ENCODE data around the gene ZC2HC1C.
"Not testable (repeated sequence)": the region's sequence is repeated elsewhere in the genome, so short reads cannot be mapped to it uniquely, and the experiment has no call there.

The ZC2HC1C gene

GRCh38 chr14:75060420-75060819 lies 9.0 kb upstream of the ZC2HC1C start:
- FAIRE-seq, result no peak

GRCh38 chr14:75063013-75063412 lies 6.4 kb upstream of the ZC2HC1C start:
- no peak for FAIRE-seq

GRCh38 chr14:75063491-75064204 lies 5.8 kb upstream of the ZC2HC1C start, which contains the start of gene ACYP1:
TSS of gene ACYP1 (minus strand) at chr14:75064024. CDS start at chr14:75063553, 471 bp downstream.
- no peak for FAIRE-seq

- FAIRE-seq, result no peak
Measured at GRCh38 chr14:75064205-75064567, 5.3 kb upstream of the ZC2HC1C start.

GRCh38 chr14:75066691-75067090 lies 2.8 kb upstream of the ZC2HC1C start:
- FAIRE-seq, result no peak

GRCh38 chr14:75067212-75067611 lies 2.2 kb upstream of the ZC2HC1C start:
- no peak for FAIRE-seq

GRCh38 chr14:75067765-75068164 lies 1.7 kb upstream of the ZC2HC1C start:
- FAIRE-seq, result not testable (repeated sequence)

- no peak for FAIRE-seq
Measured at GRCh38 chr14:75068294-75069120, 934 bp upstream of the ZC2HC1C start.

- no peak for FAIRE-seq
Measured at GRCh38 chr14:75069811-75070145, 337 bp downstream of the ZC2HC1C start.

- FAIRE-seq, result no peak
Measured at GRCh38 chr14:75070383-75070782, 942 bp downstream of the ZC2HC1C start.

- FAIRE-seq, result no peak
Measured at GRCh38 chr14:75077794-75078193, 8.4 kb downstream of the ZC2HC1C start.

GRCh38 chr14:75079521-75079920 lies 10.1 kb downstream of the ZC2HC1C start:
- no peak for FAIRE-seq

- no peak for FAIRE-seq
Measured at GRCh38 chr14:75081660-75082229, 12.3 kb downstream of the ZC2HC1C start.

GRCh38 chr14:75083271-75083670 lies 13.8 kb downstream of the ZC2HC1C start:
- FAIRE-seq, result no peak

- FAIRE-seq, result no peak
Measured at GRCh38 chr14:75084513-75084912, 15.1 kb downstream of the ZC2HC1C start.

GRCh38 chr14:75088153-75088552 lies 18.7 kb downstream of the ZC2HC1C start:
- no peak for FAIRE-seq

- FAIRE-seq, result peak; percentile 75
Measured at GRCh38 chr14:75088566-75089373, 19.3 kb downstream of the ZC2HC1C start.

- FAIRE-seq, result no peak
Measured at GRCh38 chr14:75090353-75090752, 20.9 kb downstream of the ZC2HC1C start.

GRCh38 chr14:75091251-75091650 lies 21.8 kb downstream of the ZC2HC1C start:
- no peak for FAIRE-seq

GRCh38 chr14:75092698-75093097 lies 23.3 kb downstream of the ZC2HC1C start:
- no peak for FAIRE-seq

GRCh38 chr14:75094896-75095295 lies 25.5 kb downstream of the ZC2HC1C start:
- no peak for FAIRE-seq

GRCh38 chr14:75095690-75096089 lies 26.2 kb downstream of the ZC2HC1C start:
- FAIRE-seq, result no peak

GRCh38 chr14:75096959-75097358 lies 27.5 kb downstream of the ZC2HC1C start:
- no peak for FAIRE-seq
